HG02571 (cell line): Measurements from ENCODE around the gene PPP3CA.
"Not testable (repeated sequence)": the region's sequence is repeated elsewhere in the genome, so short reads cannot be mapped to it uniquely, and the experiment has no call there.

Experiments
- ATAC-seq: cut with Tn5 transposase; IDR thresholded peaks from one replicate; pipeline ENCODE4 v1.9.1; 2021; ENCODE audit warnings: mild to moderate bottlenecking, moderate library complexity; ENCODE audit not compliant: unreplicated experiment

PPP3CA gene

DNA sequence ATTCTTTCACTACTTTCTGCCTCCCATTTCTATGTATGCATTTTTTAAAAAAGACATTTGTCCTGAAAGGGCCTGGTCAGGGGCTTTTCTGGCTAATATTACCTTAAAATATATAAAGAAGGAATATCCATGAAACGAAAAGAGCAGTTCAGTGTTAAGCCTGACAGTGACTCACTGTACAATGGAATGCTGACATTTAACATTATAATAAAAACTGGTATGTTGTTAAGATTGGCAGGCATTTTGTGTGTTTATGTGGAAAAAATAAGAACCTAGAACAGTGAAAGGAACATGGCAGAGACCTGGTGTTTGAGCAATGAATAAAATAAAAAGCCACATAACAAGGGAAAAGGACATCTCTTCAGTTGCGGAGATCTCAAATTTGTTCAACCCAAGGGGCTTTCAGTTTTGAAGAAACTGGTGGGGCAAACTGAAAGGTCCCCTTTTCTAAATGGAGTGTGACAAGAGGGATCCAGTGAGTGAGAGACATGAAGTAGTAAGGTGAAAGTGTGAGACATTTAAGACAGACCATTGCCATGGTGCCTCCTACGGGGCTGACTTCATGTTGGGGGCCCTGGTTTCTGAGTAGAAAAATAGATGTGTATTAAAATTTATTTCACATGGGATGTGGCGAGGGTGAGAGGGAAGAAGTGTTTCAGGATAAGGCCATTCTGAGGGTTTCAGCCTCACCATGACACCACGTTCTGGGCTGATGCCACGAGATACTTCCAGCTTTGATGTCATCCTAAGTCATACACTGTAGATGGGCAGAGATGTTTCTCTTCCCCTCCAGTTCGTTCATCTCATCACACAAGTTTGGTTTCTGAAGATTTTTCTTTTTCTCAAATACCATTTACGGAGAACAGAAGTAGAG lies 324.9 kb downstream of the PPP3CA start:
- no peak for ATAC-seq

DNA sequence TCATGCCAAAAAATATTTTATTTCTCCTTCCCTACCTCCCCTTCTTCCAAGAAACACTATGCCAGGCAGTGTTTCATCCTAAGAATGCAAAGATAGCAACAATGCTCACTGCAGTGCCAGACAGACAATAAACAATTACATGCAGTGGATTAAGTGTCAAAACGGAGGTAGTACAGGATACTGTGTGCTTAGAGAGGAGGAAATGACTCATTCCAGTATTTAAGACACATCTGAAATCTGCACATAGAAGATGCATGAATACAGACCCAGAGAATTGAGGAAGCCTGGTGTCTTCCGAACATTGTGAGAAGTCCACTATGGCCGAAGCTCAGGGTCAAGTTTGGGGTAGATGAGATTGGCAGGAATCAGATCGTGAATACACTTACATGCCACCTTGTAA lies 326.4 kb downstream of the PPP3CA start:
- peak; percentile 52 for ATAC-seq

- peak; percentile 52 for ATAC-seq
These were observed 327.4 kb downstream of the PPP3CA start for GRCh38 chr4:101019941-101020401.

DNA sequence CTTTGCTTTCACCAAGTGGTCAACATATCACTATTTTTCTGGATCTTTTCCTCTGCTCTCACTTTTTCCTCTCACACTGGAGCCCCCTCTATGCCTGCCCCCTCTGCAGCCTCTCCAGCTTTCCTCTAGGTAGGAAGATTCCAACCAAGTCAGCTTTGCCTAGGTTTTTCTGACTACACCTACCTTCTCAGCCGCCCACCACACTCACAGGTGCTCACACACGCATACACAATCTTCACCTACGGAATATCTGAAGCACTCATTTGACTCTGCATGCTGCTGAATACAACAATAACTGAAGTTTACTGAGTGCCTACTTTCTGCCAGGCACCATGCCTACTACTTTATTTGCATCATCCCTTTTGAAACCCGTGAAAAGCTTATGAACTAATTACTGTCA lies 328.0 kb downstream of the PPP3CA start:
- ATAC-seq, result no peak

DNA sequence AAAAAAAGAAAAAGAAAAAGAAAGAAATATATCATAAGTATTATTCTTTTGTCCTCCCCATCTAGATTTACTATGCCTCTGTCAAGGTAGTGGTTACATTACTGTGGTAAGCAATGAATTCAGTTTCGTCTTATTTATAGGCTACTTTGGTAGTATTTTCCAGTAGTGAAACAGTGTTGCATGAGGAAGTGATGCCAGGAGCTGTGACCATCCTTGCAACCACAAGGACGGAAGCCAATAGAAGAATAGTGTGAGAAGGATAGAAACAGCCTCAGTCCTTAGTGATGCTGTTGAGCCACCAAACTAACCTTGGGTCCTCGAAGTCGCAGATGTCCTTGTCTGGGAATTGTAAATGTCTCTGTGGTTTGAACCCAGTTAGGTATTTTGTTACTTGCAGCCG lies 328.5 kb downstream of the PPP3CA start:
- peak; percentile 55 for ATAC-seq

DNA sequence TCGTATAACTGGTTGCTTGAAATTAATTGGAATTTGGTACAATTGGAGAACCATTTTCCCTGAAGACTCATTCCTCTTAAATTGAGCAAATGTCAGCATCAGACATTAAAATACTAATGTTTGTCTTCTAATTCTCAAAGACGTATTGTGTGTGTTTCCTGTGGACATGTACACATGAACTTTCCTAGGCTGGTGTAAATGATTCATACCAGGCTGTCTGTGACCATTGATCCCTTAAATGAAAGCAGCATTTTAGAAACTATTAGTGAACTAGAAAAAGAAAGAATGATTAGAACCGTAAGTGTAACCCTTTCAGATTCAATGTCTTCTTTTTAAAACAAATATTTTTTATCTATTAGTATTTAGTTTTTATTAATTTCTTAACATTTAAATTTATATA lies 332.9 kb downstream of the PPP3CA start:
- peak; percentile 37 for ATAC-seq

- no peak for ATAC-seq
These were observed 336.3 kb downstream of the PPP3CA start for GRCh38 chr4:101010987-101011386.

GRCh38 chr4:101009471-101009870 lies 337.9 kb downstream of the PPP3CA start:
- ATAC-seq, result peak; percentile 64

GRCh38 chr4:101008503-101008902 lies 338.8 kb downstream of the PPP3CA start:
- ATAC-seq, result no peak

- ATAC-seq, result peak; percentile 59
These were observed 341.7 kb downstream of the PPP3CA start for GRCh38 chr4:101005659-101006058.

DNA sequence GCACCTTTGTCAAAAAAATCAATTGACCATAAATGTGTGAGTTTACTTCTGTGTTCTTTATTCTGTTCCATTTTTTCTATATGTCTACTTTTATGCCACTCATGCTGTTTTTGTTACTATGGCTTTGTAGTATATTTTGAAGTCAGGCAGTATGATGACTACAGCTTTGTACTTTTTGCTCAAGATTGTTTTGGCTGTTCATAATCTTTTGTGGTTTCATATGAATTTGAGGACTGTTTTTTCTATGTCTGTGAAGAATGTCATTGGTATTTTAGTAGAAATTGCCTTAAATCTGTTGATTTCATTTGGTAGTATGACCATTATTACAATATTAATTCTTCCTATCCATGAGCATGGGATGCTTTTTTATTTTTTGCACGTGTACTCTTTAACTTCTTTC lies 346.8 kb downstream of the PPP3CA start:
- ATAC-seq, result no peak

- no peak for ATAC-seq
These were observed 351.7 kb downstream of the PPP3CA start for GRCh38 chr4:100995671-100996070.

DNA sequence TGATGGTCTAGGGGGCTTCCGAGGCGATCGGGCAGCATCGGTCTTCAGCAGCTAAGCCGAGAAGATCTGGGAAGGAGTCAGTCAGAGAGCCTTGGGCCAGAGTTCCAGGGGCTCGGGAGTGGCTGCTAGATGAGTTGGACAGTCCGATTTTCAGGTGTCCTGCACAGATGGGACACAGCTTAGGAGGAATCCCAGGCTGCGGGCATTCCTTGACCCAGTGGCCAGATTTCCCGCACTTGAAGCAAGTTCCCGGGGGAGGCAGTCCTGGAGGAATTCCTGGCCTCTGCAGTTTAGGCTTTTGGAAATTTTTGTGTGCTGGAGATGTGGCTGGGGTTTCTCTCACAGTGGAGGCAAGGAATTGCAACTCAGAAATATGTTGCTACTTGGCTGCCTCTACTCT lies 352.3 kb downstream of the PPP3CA start:
- not testable (repeated sequence) for ATAC-seq

- ATAC-seq, result not testable (repeated sequence)
These were observed 355.8 kb downstream of the PPP3CA start for GRCh38 chr4:100991332-100992069.

GRCh38 chr4:100989401-100989800 lies 357.9 kb downstream of the PPP3CA start:
- ATAC-seq, result no peak

DNA sequence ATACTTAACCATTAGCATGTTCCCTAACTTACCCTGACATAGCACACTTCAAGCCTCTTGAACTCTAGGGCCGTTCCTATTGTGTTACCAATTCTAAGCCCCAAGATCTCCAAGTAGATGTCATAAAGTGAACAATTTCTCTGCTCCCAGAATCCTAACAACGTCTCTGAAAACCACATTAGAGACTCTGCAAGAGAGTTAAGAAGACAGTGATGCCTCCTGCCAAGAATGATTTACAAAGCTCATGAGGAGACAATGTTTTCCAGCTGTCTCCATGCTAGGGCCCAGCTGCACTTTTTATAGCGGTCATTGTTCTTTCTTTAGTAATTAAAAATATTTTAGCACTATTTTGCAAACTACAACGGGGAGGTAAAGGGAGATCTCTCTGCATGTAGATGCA lies 358.4 kb downstream of the PPP3CA start:
- ATAC-seq, result no peak

- no peak for ATAC-seq
These were observed 360.9 kb downstream of the PPP3CA start for GRCh38 chr4:100986360-100986868.

GRCh38 chr4:100985576-100985975 lies 361.8 kb downstream of the PPP3CA start:
- ATAC-seq, result no peak

DNA sequence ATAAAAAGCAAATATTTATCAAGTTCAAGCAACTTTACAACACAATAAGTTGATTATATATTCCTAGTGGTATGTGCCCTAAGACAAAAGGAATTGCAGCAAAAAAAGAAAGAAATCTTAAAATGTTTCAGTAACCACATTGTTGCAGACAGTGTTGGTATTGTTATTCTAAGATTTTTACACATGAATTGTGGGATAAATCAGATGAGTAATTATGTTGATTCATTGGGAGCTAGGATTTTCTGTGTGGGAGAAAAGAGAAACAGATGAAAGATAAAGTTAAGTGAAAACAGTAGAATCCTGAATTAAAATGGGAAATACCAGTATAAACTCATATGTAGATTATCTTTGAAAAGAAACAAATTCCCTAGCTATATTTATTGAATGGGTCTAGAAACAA lies 362.4 kb downstream of the PPP3CA start:
- ATAC-seq, result no peak

- ATAC-seq, result no peak
These were observed 363.9 kb downstream of the PPP3CA start for GRCh38 chr4:100983426-100983825.

GRCh38 chr4:100982345-100982744 lies 365.0 kb downstream of the PPP3CA start:
- ATAC-seq, result no peak
